SK-N-MC (cell line): ENCODE data around the gene MTX1.

Experiments used
- EZH2 ChIP-seq: fragments of 200-600 bp; sonication (generic); IDR thresholded peaks from one replicate; pipeline ENCODE4 v1.6.1; 2017; ENCODE audit warnings: antibody characterized with exemption
- FOXP2 ChIP-seq: optimal IDR thresholded peaks from 2 replicates; pipeline ENCODE3; 2011; ENCODE audit warnings: mild to moderate bottlenecking, moderate library complexity; ENCODE audit not compliant: insufficient read depth; ENCODE audit errors: extremely low read length, control extremely low read depth
- POLR2AphosphoS5 ChIP-seq: IDR thresholded peaks from 2 replicates; pipeline ENCODE4 v1.6.1; 2012; ENCODE audit warnings: mild to moderate bottlenecking, low read depth, low read length, borderline replicate concordance

- peak; percentile 88 for TF ChIP-seq POLR2AphosphoS5
- TF ChIP-seq EZH2, result no peak
- TF ChIP-seq FOXP2, result no peak
Observed at GRCh38 chr1:155255243-155256007, 46.9 kb downstream of the MTX1 start, which contains the start of gene ENTREP3.
